Keratinocyte (primary cell): ENCODE data around the gene PIGS.

Experiments used
- CTCF ChIP-seq, 3 experiments: IDR thresholded peaks in 1 of 3; conservative IDR thresholded peaks in 1 of 3; optimal IDR thresholded peaks in 1 of 3; 2 replicates in 2 of 3; 3 replicates in 1 of 3; pipeline versions ENCODE3 to v1.5.1; 2011; ENCODE audit warnings: low read length in 3 of 3, mild to moderate bottlenecking in 3 of 3, moderate library complexity in 2 of 3, control low read depth in 1 of 3, inconsistent platforms in 1 of 3; ENCODE audit not compliant: insufficient read depth in 2 of 3; ENCODE audit errors: extremely low read depth in 1 of 3
- EZH2 ChIP-seq: IDR thresholded peaks from one replicate; pipeline ENCODE4 v1.6.1; 2012; ENCODE audit warnings: inconsistent platforms, mild to moderate bottlenecking, low read length, moderate library complexity

- no peak for TF ChIP-seq CTCF (optimal IDR thresholded peaks at IDR 0.05 in 1 of 3, IDR thresholded peaks at IDR 0.05 in 1 of 3, conservative IDR thresholded peaks at IDR 0.05 in 1 of 3; ENCODE audit: extremely low read depth in 1 of 3, insufficient read depth in 2 of 3, low read length in 3 of 3)
- no peak for TF ChIP-seq EZH2
These were observed 42.6 kb upstream of the PIGS start, which contains the start of gene RSKR for GRCh38 chr17:28613931-28614381.
